AML-193 (cell line): ENCODE data around the gene LMAN1L.
A peak's percentile ranks its signal among the peaks of the same experiment; 100 is the strongest.

Experiments
- DNase-seq, 2 experiments: peaks; one replicate each; lab custom pipeline; 2025; lab: John Stamatoyannopoulos, UW

The LMAN1L gene

GRCh38 chr15:74812533-74812932, at the start of gene LMAN1L:
TSS of gene LMAN1L (plus strand) at chr15:74812835. CDS start at chr15:74812855, 20 bp downstream.
- no peak for DNase-seq

- DNase-seq, result no peak
Observed at GRCh38 chr15:74763416-74763815, 49.2 kb upstream of the LMAN1L start.

- DNase-seq, result no peak
Observed at GRCh38 chr15:74767167-74768098, 45.2 kb upstream of the LMAN1L start.

GRCh38 chr15:74768099-74768770, 44.4 kb upstream of the LMAN1L start:
- DNase-seq, result no peak

- DNase-seq, result peak; percentile 43 to 45
Observed at GRCh38 chr15:74768771-74769342, 43.8 kb upstream of the LMAN1L start.

GRCh38 chr15:74769463-74770025, 43.1 kb upstream of the LMAN1L start:
- DNase-seq, result no peak

- no peak for DNase-seq
Observed at GRCh38 chr15:74770211-74770903, 42.3 kb upstream of the LMAN1L start.

GRCh38 chr15:74773329-74773728, 39.3 kb upstream of the LMAN1L start:
- no peak for DNase-seq

- no peak for DNase-seq
Observed at GRCh38 chr15:74773731-74774252, 38.8 kb upstream of the LMAN1L start.

- DNase-seq, result peak in 1 of 2 experiments; percentile 4
Observed at GRCh38 chr15:74775132-74775562, 37.5 kb upstream of the LMAN1L start.

- no peak for DNase-seq
Observed at GRCh38 chr15:74775894-74776293, 36.7 kb upstream of the LMAN1L start.

GRCh38 chr15:74776821-74777768, 35.5 kb upstream of the LMAN1L start:
- peak; percentile 89 to 90 for DNase-seq

GRCh38 chr15:74777769-74778598, 34.7 kb upstream of the LMAN1L start:
- DNase-seq, result no peak

- DNase-seq, result no peak
Observed at GRCh38 chr15:74778599-74778970, 34.0 kb upstream of the LMAN1L start.

GRCh38 chr15:74779162-74779648, 33.4 kb upstream of the LMAN1L start:
- no peak for DNase-seq

- peak; percentile 86 to 92 for DNase-seq
Observed at GRCh38 chr15:74780523-74781430, 31.9 kb upstream of the LMAN1L start.

- DNase-seq, result peak; percentile 28 to 60
Observed at GRCh38 chr15:74781431-74782258, 31.0 kb upstream of the LMAN1L start, which contains the start of gene CSK. TSS of gene CSK (plus strand) at chr15:74782080. CDS start at chr15:74798298, 16,218 bp downstream.
